ENCODE data around the gene CCT6A. TPM values are rescaled to one million over a fixed set of nuclear protein-coding genes. Genes with fewer than 3 reads are reported as not detected.

CCT6A gene
- total and polyA plus RNA-seq, 9 of the 15 experiments (the other 6 are each of a cell fraction or from before 2014, with no cell fraction given) = 244 to 708 (median 387) TPM

DNA sequence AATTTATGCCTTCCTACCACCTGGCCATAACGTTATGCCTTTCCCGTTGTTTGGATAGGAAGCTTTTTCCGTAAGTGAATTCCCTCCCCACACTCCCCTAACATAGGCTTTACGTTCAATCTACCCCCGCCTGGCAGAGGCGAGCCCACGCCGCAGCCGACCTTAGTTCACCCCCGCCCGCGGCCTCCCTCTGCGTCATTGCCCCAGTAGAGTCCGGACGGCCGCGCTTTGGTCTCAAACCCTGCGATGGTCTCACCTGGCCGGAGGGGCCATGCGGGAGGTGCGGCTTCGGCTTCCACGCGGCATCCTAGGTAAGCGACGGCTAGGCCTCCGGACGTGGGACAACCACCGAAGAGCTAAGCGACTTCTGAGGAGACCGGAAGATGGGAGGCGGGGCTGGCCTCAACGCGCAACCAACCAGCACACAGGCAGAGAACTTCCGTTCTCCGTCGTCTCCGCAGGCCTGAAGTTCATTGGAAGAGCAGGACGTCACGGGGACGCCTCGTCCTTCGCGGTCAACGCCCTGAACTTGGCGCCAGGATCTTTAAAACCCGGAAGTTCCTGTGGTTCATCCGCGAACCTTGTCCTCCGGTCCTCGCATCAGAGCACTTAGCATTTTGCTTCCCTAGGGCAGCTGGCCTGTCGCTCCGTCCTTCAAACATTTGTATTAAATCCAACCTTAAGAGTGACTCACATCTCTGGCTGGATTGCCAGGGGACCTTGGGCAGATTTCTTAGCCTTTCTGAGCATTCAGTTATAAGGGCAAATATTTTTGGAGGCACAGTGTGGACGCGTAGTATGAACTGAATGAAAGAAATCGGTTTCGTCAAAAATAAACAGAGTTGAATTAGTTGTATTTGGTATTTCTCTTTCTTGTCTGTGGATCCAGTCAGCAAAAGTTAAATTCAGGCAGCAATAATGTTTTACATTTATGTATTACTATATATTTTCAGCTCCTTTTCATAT lies 54.8 kb downstream of the CCT6A start, which contains the start of gene CHCHD2 (continued):
- TF ChIP-seq, protein P1, sequence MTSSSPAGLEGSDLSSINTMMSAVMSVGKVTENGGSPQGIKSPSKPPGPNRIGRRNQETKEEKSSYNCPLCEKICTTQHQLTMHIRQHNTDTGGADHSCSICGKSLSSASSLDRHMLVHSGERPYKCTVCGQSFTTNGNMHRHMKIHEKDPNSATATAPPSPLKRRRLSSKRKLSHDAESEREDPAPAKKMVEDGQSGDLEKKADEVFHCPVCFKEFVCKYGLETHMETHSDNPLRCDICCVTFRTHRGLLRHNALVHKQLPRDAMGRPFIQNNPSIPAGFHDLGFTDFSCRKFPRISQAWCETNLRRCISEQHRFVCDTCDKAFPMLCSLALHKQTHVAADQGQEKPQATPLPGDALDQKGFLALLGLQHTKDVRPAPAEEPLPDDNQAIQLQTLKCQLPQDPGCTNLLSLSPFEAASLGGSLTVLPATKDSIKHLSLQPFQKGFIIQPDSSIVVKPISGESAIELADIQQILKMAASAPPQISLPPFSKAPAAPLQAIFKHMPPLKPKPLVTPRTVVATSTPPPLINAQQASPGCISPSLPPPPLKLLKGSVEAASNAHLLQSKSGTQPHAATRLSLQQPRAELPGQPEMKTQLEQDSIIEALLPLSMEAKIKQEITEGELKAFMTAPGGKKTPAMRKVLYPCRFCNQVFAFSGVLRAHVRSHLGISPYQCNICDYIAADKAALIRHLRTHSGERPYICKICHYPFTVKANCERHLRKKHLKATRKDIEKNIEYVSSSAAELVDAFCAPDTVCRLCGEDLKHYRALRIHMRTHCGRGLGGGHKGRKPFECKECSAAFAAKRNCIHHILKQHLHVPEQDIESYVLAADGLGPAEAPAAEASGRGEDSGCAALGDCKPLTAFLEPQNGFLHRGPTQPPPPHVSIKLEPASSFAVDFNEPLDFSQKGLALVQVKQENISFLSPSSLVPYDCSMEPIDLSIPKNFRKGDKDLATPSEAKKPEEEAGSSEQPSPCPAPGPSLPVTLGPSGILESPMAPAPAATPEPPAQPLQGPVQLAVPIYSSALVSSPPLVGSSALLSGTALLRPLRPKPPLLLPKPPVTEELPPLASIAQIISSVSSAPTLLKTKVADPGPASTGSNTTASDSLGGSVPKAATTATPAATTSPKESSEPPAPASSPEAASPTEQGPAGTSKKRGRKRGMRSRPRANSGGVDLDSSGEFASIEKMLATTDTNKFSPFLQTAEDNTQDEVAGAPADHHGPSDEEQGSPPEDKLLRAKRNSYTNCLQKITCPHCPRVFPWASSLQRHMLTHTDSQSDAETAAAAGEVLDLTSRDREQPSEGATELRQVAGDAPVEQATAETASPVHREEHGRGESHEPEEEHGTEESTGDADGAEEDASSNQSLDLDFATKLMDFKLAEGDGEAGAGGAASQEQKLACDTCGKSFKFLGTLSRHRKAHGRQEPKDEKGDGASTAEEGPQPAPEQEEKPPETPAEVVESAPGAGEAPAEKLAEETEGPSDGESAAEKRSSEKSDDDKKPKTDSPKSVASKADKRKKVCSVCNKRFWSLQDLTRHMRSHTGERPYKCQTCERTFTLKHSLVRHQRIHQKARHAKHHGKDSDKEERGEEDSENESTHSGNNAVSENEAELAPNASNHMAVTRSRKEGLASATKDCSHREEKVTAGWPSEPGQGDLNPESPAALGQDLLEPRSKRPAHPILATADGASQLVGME (CRISPR knock-in tag; IDR thresholded peaks at IDR 0.05) = 0 out of 2 replicates have a peak, but pooled peaks have one; percentile 8
- TF ChIP-seq ZNF431 (CRISPR knock-in tag; IDR thresholded peaks at IDR 0.05) (0 out of 2 replicates have a peak, but pooled peaks have one; percentile 55), USF1 (CRISPR knock-in tag; IDR thresholded peaks at IDR 0.05) (peak; percentile 80), NCOA1 (IDR thresholded peaks at IDR 0.05; ENCODE audit: low read depth) (peak; percentile 94), POLR2G (IDR thresholded peaks at IDR 0.05; ENCODE audit: low read depth, low read length) (peak; percentile 96), NCOA2 (IDR thresholded peaks at IDR 0.05; ENCODE audit: partially characterized antibody in 2 of 2) (no peak), SIX5 (IDR thresholded peaks at IDR 0.05; ENCODE audit: borderline replicate concordance in 1 of 2, insufficient read depth in 1 of 2, low read depth in 1 of 2, low read length in 2 of 2) (peak; percentile 18 to 30; a peak in 1 of 4 replicates), FOXK2 (conservative IDR thresholded peaks at IDR 0.05 in 1 of 2, IDR thresholded peaks at IDR 0.05 in 1 of 2; ENCODE audit: low read depth in 2 of 2) (peak in 1 of 2 experiments; percentile 37; a peak in 2 of 4 replicates), TEAD1 (CRISPR knock-in tag; IDR thresholded peaks at IDR 0.05) (no peak), SIN3A (IDR thresholded peaks at IDR 0.05; ENCODE audit: borderline replicate concordance in 2 of 2, control insufficient read depth in 1 of 2, low read depth in 2 of 2, low read length in 2 of 2) (peak; percentile 44 to 76; a peak in 2 of 4 replicates)
- TF ChIP-seq, protein P2, sequence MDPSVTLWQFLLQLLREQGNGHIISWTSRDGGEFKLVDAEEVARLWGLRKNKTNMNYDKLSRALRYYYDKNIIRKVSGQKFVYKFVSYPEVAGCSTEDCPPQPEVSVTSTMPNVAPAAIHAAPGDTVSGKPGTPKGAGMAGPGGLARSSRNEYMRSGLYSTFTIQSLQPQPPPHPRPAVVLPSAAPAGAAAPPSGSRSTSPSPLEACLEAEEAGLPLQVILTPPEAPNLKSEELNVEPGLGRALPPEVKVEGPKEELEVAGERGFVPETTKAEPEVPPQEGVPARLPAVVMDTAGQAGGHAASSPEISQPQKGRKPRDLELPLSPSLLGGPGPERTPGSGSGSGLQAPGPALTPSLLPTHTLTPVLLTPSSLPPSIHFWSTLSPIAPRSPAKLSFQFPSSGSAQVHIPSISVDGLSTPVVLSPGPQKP (CRISPR knock-in tag; IDR thresholded peaks at IDR 0.05) = no peak
- TF ChIP-seq, protein P3, sequence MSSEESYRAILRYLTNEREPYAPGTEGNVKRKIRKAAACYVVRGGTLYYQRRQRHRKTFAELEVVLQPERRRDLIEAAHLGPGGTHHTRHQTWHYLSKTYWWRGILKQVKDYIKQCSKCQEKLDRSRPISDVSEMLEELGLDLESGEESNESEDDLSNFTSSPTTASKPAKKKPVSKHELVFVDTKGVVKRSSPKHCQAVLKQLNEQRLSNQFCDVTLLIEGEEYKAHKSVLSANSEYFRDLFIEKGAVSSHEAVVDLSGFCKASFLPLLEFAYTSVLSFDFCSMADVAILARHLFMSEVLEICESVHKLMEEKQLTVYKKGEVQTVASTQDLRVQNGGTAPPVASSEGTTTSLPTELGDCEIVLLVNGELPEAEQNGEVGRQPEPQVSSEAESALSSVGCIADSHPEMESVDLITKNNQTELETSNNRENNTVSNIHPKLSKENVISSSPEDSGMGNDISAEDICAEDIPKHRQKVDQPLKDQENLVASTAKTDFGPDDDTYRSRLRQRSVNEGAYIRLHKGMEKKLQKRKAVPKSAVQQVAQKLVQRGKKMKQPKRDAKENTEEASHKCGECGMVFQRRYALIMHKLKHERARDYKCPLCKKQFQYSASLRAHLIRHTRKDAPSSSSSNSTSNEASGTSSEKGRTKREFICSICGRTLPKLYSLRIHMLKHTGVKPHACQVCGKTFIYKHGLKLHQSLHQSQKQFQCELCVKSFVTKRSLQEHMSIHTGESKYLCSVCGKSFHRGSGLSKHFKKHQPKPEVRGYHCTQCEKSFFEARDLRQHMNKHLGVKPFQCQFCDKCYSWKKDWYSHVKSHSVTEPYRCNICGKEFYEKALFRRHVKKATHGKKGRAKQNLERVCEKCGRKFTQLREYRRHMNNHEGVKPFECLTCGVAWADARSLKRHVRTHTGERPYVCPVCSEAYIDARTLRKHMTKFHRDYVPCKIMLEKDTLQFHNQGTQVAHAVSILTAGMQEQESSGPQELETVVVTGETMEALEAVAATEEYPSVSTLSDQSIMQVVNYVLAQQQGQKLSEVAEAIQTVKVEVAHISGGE (CRISPR knock-in tag; IDR thresholded peaks at IDR 0.05) = peak; percentile 91 to 98 (median 97)
